Ramos (cell line): ENCODE data around the gene TBC1D3H.
"Not testable (repeated sequence)": the region's sequence is repeated elsewhere in the genome, so short reads cannot be mapped to it uniquely, and the experiment has no call there.

ENCODE experiments used
- in situ Hi-C: fragments of 300-500 bp; cut with MboI; formaldehyde crosslinking; loops from one replicate; pipeline ENCODE4 v1.14.3; 2022; ENCODE audit warnings: low sequenced_read_pairs; ENCODE audit not compliant: unreplicated experiment

TBC1D3H gene

GRCh38 chr17:36388385-36389245 is at the start of gene TBC1D3H:
Gene TBC1D3H, minus strand, starts transcription at chr17:36388435. Its CDS starts 1,540 bp downstream, at chr17:36386895.
- in situ Hi-C loops = not testable (repeated sequence)

GRCh38 chr17:36428891-36429290 is 40.7 kb upstream of the TBC1D3H start:
- in situ Hi-C loops = not testable (repeated sequence)

GRCh38 chr17:36415180-36415941 is 27.1 kb upstream of the TBC1D3H start:
- in situ Hi-C loops = not testable (repeated sequence)

GRCh38 chr17:36390943-36391645 is 2.9 kb upstream of the TBC1D3H start:
- in situ Hi-C loops = not testable (repeated sequence)

DNA sequence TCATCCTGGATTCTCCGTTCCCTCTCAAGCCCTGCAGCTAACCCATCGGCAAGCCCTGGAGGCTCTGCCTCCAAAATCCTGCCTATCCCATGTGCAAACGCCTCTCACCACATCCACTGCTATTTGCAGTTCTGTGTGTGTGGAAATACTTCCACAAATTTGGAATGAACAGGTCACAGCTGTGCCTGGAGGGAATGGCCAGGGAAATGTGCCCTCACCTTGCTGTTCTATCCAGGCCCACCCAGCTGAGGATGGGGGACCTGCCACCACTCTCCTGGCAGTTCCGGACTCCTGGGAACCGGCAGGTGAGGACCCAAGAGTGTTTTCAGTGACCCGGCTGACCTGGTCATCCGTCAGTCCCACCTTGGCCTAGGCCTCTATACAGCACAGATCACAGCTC is 12.3 kb downstream of the TBC1D3H start:
- in situ Hi-C loops = not testable (repeated sequence)

GRCh38 chr17:36362496-36362895 is 25.7 kb downstream of the TBC1D3H start:
- in situ Hi-C loops = not testable (repeated sequence)
